ENCODE data around the gene PAK3. TPM values are rescaled to one million over a fixed set of nuclear protein-coding genes. Genes with fewer than 3 reads are reported as not detected.

The PAK3 gene
- total and polyA plus RNA-seq, 2 of the 8 experiments (the other 6 are each of a cell fraction or from before 2014, with no cell fraction given): 0.80 to 7.2 TPM

GRCh38 chrX:111167334-111167733 is 71.3 kb downstream of the PAK3 start (continued):
- TF ChIP-seq CTCF (IDR thresholded peaks at IDR 0.05; ENCODE audit: control extremely low read depth in 1 of 3, insufficient read depth in 1 of 3, low read depth in 1 of 3, low read length in 3 of 3) (no peak), HDAC2 (IDR thresholded peaks at IDR 0.05; ENCODE audit: borderline replicate concordance in 1 of 2, low read depth in 2 of 2, low read length in 2 of 2) (no peak), NANOG (IDR thresholded peaks at IDR 0.05; ENCODE audit: insufficient read depth, low read depth, low read length, poor library complexity, severe bottlenecking) (no peak), SIN3A (conservative IDR thresholded peaks at IDR 0.05 in 1 of 2, IDR thresholded peaks at IDR 0.05 in 1 of 2; ENCODE audit: low read depth in 1 of 2, low read length in 2 of 2) (no peak), JUND (IDR thresholded peaks at IDR 0.05; ENCODE audit: low read length) (no peak)
